IPS-NIHi11 (cell line): ENCODE measurements around the gene DUSP22.

Experiments
- DNase-seq: peaks from one replicate; pipeline ENCODE4 v3.0.0; 2012; ENCODE audit warnings: mixed read lengths, low spot score

Gene DUSP22

GRCh38 chr6:352474-352873 lies 60.2 kb downstream of the DUSP22 start:
- DNase-seq = no peak

GRCh38 chr6:352896-353470 lies 60.7 kb downstream of the DUSP22 start:
- DNase-seq = no peak

GRCh38 chr6:353642-354614 lies 61.6 kb downstream of the DUSP22 start:
- no peak for DNase-seq

- DNase-seq = no peak
Observed at GRCh38 chr6:354631-355280, 62.5 kb downstream of the DUSP22 start.

GRCh38 chr6:355373-356208 lies 63.3 kb downstream of the DUSP22 start:
- no peak for DNase-seq

GRCh38 chr6:356828-357251 lies 64.6 kb downstream of the DUSP22 start:
- DNase-seq = no peak

- DNase-seq = no peak
Observed at GRCh38 chr6:357261-357790, 65.0 kb downstream of the DUSP22 start.

- DNase-seq = no peak
Observed at GRCh38 chr6:357791-358341, 65.6 kb downstream of the DUSP22 start.

GRCh38 chr6:358432-358831 lies 66.1 kb downstream of the DUSP22 start:
- no peak for DNase-seq

GRCh38 chr6:358847-359246 lies 66.6 kb downstream of the DUSP22 start:
- DNase-seq = no peak

- no peak for DNase-seq
Observed at GRCh38 chr6:359261-360035, 67.2 kb downstream of the DUSP22 start.

- DNase-seq = no peak
Observed at GRCh38 chr6:360349-360748, 68.1 kb downstream of the DUSP22 start.

- DNase-seq = no peak
Observed at GRCh38 chr6:360764-361373, 68.6 kb downstream of the DUSP22 start.

GRCh38 chr6:361411-362132 lies 69.3 kb downstream of the DUSP22 start:
- no peak for DNase-seq

GRCh38 chr6:362231-362923 lies 70.1 kb downstream of the DUSP22 start:
- DNase-seq = no peak

GRCh38 chr6:362924-363249 lies 70.6 kb downstream of the DUSP22 start:
- no peak for DNase-seq

- DNase-seq = no peak
Observed at GRCh38 chr6:363291-363690, 71.0 kb downstream of the DUSP22 start.

- no peak for DNase-seq
Observed at GRCh38 chr6:363909-364308, 71.6 kb downstream of the DUSP22 start.
